ENCODE results near the gene SLC26A9. TPM values are rescaled to one million over a fixed set of nuclear protein-coding genes. Genes with fewer than 3 reads are reported as not detected.
A peak's percentile ranks its signal among the peaks of the same experiment; 100 is the strongest.

Gene SLC26A9
- total and polyA plus RNA-seq, 2 experiments from 2014 or later, result not detected

DNA sequence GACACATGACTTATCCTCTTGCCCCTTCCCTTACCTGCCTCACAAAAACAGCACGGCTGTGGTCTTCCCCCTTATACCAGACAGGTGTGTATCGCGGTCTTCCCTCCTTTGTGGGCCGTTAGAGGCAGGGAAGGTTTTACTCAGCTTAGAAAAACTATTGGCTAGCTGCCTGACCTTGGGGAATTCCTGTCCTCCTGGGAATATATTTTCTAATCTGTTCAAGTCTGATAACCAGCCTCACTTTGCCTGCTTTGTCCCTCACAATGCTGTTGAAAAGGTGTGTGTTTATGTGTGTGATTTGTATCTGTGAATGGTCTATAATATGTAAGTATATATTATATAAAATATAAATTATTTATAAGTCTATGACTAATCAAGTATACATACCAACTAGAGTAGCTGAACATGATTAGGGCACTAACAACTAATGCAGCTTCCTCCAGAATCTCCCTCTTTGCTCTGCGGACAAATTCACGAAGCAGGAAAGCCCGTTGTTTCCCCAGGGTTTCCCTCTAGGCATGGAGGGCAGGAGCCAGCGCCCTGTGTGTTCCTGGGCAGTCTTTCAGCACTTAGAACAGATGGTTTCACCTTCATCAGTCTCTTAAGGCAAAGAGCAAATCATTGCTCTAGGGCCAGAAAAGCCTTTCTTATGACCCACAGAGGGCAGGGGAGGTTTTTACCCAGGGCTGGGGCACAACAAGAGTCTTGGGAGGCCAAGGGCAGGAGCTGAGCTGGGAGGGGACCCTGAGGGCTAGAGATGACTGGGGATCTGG, 25.6 kb downstream of the SLC26A9 start:
- WGBS, 2 experiments (ENCODE audit: low coverage in 1 of 2, low lambda C conversion rate in 2 of 2, missing lambda C conversion rate in 2 of 2), result 84 to 88% methylated on average over 8 of the region's 8 CpGs

DNA sequence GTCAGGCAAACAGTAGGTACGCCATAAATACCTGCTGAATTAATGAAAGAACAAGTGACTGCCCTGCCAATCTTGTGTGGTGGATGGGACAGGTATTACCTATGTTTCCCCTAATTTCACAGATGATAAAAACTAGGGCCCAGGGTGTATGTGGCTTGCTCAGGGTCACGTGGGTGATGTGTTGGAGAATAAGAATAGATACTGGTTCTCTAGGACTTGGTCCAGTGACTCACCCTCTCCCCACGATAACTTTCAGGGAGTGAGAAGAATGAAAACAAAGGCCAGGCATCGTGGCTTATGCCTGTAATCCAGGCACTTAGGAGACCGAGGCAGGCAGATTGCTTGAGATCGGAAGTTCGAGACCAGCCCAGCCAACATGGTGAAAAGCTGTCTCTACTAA, 26.7 kb downstream of the SLC26A9 start:
- no peak overlapping the region for H3K4me2 ChIP-seq (ENCODE audit: unreplicated experiment)
- H3K9me2 ChIP-seq (ENCODE audit: insufficient read depth), result no peaks in the 10 kb centered on the region
- no peak overlapping the region for H2AFZ ChIP-seq
- TF ChIP-seq EZH2 (IDR thresholded peaks at IDR 0.05; ENCODE audit: insufficient read depth, poor library complexity, severe bottlenecking) (no peak), EZH2phosphoT487 (IDR thresholded peaks at IDR 0.05; ENCODE audit: insufficient read depth, low read depth) (no peak)
- no peaks in the 10 kb centered on the region for H3K27me3 ChIP-seq (replicated peaks; ENCODE audit: insufficient read depth)
- no peaks in the 10 kb centered on the region for H3F3A ChIP-seq (ENCODE audit: insufficient read depth)
- H3K36me3 ChIP-seq (ENCODE audit: low read depth), result no peaks in the 10 kb centered on the region
- no peak overlapping the region for H3K4me3 ChIP-seq
- peaks cover 7% of the 10 kb centered on the region; the same call in 1 of the 2 replicates for H3K4me1 ChIP-seq (ENCODE audit: insufficient read depth)
- no peak overlapping the region for H3K27ac ChIP-seq
- H3K9me3 ChIP-seq (ENCODE audit: low read depth), result no peaks in the 10 kb centered on the region
- WGBS, 2 experiments (ENCODE audit: low coverage in 1 of 2, low lambda C conversion rate in 2 of 2, missing lambda C conversion rate in 2 of 2), result 68% methylated on average over 7 of the region's 7 CpGs
- peak; percentile 52 for DNase-seq
- H3K9ac ChIP-seq, result no peak overlapping the region
- no peaks in the 10 kb centered on the region for H4K20me1 ChIP-seq (ENCODE audit: insufficient read depth)
- in situ Hi-C loops (cut with MboI), result no loop called here
- H3K79me2 ChIP-seq (ENCODE audit: insufficient read depth), result no peaks in the 10 kb centered on the region

More for the DNA sequence above, 25.6 kb downstream of the SLC26A9 start:
- Histone ChIP-seq H3K27me3 (replicated peaks; ENCODE audit: insufficient read depth) (no peaks in the 10 kb centered on the region), H3K27ac (no peak overlapping the region), H3K4me3 (no peak overlapping the region), H3K79me2 (ENCODE audit: insufficient read depth) (no peaks in the 10 kb centered on the region), H3K4me2 (ENCODE audit: unreplicated experiment) (no peak overlapping the region), H3F3A (ENCODE audit: insufficient read depth) (no peaks in the 10 kb centered on the region), H2AFZ (no peak overlapping the region), H3K4me1 (ENCODE audit: insufficient read depth) (peaks cover 7% of the 10 kb centered on the region; the same call in 1 of the 2 replicates), H3K9me3 (ENCODE audit: low read depth) (no peaks in the 10 kb centered on the region), H3K9me2 (ENCODE audit: insufficient read depth) (no peaks in the 10 kb centered on the region), H3K9ac (no peak overlapping the region), H3K36me3 (ENCODE audit: low read depth) (no peaks in the 10 kb centered on the region), H4K20me1 (ENCODE audit: insufficient read depth) (no peaks in the 10 kb centered on the region)
- TF ChIP-seq EZH2phosphoT487 (IDR thresholded peaks at IDR 0.05; ENCODE audit: insufficient read depth, low read depth) (no peak), EZH2 (IDR thresholded peaks at IDR 0.05; ENCODE audit: insufficient read depth, poor library complexity, severe bottlenecking) (no peak)
- no peak for DNase-seq
- in situ Hi-C loops (cut with MboI), result no loop called here

DNA sequence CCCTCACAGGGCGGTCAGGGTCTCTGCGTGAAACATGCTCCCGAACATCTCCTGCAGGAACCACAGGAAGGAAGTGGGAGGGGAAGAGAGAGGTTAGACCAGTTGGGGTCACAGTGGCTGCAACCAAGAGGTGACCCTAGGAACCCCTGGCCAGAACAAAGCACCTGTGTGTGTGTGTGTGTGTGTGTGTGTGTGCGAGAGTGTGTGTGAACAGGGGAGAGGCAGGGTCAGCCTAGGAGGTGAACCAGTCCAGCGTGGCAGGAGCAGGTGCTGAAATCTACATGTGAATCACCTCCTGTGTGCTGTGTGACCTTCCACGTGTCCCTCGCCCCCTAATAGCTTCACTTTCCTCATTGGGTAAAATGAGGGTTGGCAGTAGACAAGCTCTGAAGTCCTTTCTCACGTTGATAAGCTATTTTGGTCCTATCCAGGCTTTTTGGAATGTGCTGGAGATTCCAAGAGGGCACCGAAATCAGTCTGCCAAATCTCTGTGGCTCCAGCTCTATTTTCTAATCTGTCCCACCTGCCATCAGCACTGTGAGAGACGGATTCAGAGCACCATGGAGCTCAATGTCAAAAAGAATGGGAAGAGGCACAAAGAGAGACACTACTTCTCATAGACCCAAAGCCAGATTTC, 27.8 kb downstream of the SLC26A9 start:
- H3K36me3 ChIP-seq (ENCODE audit: low read depth), result no peaks in the 10 kb centered on the region
- TF ChIP-seq EZH2phosphoT487 (IDR thresholded peaks at IDR 0.05; ENCODE audit: insufficient read depth, low read depth) (no peak), EZH2 (IDR thresholded peaks at IDR 0.05; ENCODE audit: insufficient read depth, poor library complexity, severe bottlenecking) (no peak)
- WGBS, 2 experiments (ENCODE audit: low coverage in 1 of 2, low lambda C conversion rate in 2 of 2, missing lambda C conversion rate in 2 of 2), result 61 to 63% methylated on average over 10 of the region's 10 CpGs
- no peaks in the 10 kb centered on the region for H3K27me3 ChIP-seq (replicated peaks; ENCODE audit: insufficient read depth)
- DNase-seq, result no peak
- in situ Hi-C loops (cut with MboI), result no loop called here
- no peaks in the 10 kb centered on the region for H4K20me1 ChIP-seq (ENCODE audit: insufficient read depth)
- H2AFZ ChIP-seq, result no peak overlapping the region
- H3K4me3 ChIP-seq, result no peak overlapping the region
- H3K79me2 ChIP-seq (ENCODE audit: insufficient read depth), result no peaks in the 10 kb centered on the region
- no peaks in the 10 kb centered on the region for H3K9me3 ChIP-seq (ENCODE audit: low read depth)
- H3F3A ChIP-seq (ENCODE audit: insufficient read depth), result no peaks in the 10 kb centered on the region
- no peak overlapping the region for H3K9ac ChIP-seq
- H3K4me1 ChIP-seq (ENCODE audit: insufficient read depth), result peaks cover 7% of the 10 kb centered on the region; the same call in 1 of the 2 replicates
- H3K9me2 ChIP-seq (ENCODE audit: insufficient read depth), result no peaks in the 10 kb centered on the region
- no peak overlapping the region for H3K4me2 ChIP-seq (ENCODE audit: unreplicated experiment)
- no peak overlapping the region for H3K27ac ChIP-seq

DNA sequence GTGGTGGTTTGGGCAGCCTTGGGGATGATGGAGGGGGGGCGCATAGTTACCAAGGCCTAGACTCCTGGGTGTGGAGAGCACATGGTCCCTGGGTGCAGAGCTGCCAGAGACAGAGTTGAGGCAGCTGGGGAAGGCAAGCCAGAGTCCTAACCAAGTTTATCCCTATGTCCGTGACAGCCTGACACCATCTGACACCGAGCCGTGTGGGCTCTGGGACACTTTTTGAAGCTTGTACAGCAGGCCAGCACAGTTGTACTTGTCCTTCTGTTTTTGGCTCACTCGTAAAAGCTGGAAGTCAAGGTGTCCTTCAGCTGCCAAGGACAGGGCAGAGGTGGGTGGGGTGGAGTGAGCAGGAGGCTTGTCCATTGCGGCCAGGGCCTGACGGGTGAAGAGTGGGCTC, 28.5 kb downstream of the SLC26A9 start:
- Histone ChIP-seq H3K36me3 (ENCODE audit: low read depth) (no peaks in the 10 kb centered on the region), H3K79me2 (ENCODE audit: insufficient read depth) (no peaks in the 10 kb centered on the region), H3K27ac (no peak overlapping the region), H3K27me3 (replicated peaks; ENCODE audit: insufficient read depth) (no peaks in the 10 kb centered on the region), H3K4me1 (ENCODE audit: insufficient read depth) (peaks cover 7% of the 10 kb centered on the region; the same call in 1 of the 2 replicates), H3K4me3 (no peak overlapping the region), H3K4me2 (ENCODE audit: unreplicated experiment) (no peak overlapping the region), H3F3A (ENCODE audit: insufficient read depth) (no peaks in the 10 kb centered on the region), H3K9me3 (ENCODE audit: low read depth) (no peaks in the 10 kb centered on the region), H3K9me2 (ENCODE audit: insufficient read depth) (no peaks in the 10 kb centered on the region), H2AFZ (no peak overlapping the region), H3K9ac (no peak overlapping the region), H4K20me1 (ENCODE audit: insufficient read depth) (no peaks in the 10 kb centered on the region)
- in situ Hi-C loops (cut with MboI), result loop anchor here (5.0 kb wide), 1 partner anchor 127 kb away; no protein-coding TSS in a partner anchor
- TF ChIP-seq EZH2phosphoT487 (IDR thresholded peaks at IDR 0.05; ENCODE audit: insufficient read depth, low read depth), result no peak
- DNase-seq, result no peak
- 78 to 82% methylated on average over 7 of the region's 7 CpGs for WGBS, 2 experiments (ENCODE audit: low coverage in 1 of 2, low lambda C conversion rate in 2 of 2, missing lambda C conversion rate in 2 of 2)
